Testis (tissue), 2 donors: Measurements from ENCODE around the gene TVP23A.

Source experiments
- POLR2A ChIP-seq: fragments of 450-650 bp; IDR thresholded peaks from one replicate; pipeline ENCODE4 v1.6.1; 2017; ENCODE audit warnings: antibody characterized with exemption, mild to moderate bottlenecking, moderate library complexity
- TF ChIP-seq, protein P1 (sequence below), 3 experiments: fragments of 450-650 bp in 2 of 3; fragments of 200-600 bp in 1 of 3; sonication (generic) in 1 of 3; IDR thresholded peaks; one replicate each; pipeline ENCODE4 v1.5.1; 2016 to 2019; ENCODE audit warnings: antibody characterized with exemption in 3 of 3, mild to moderate bottlenecking in 2 of 3, moderate library complexity in 1 of 3

- TF ChIP-seq, protein P1, sequence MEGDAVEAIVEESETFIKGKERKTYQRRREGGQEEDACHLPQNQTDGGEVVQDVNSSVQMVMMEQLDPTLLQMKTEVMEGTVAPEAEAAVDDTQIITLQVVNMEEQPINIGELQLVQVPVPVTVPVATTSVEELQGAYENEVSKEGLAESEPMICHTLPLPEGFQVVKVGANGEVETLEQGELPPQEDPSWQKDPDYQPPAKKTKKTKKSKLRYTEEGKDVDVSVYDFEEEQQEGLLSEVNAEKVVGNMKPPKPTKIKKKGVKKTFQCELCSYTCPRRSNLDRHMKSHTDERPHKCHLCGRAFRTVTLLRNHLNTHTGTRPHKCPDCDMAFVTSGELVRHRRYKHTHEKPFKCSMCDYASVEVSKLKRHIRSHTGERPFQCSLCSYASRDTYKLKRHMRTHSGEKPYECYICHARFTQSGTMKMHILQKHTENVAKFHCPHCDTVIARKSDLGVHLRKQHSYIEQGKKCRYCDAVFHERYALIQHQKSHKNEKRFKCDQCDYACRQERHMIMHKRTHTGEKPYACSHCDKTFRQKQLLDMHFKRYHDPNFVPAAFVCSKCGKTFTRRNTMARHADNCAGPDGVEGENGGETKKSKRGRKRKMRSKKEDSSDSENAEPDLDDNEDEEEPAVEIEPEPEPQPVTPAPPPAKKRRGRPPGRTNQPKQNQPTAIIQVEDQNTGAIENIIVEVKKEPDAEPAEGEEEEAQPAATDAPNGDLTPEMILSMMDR (IDR thresholded peaks at IDR 0.05) = no peak
- TF ChIP-seq POLR2A = no peak
These were observed 37.4 kb upstream of the TVP23A start for GRCh38 chr16:10856042-10856441.
